Esophagus squamous epithelium (tissue), 4 donors: Measurements from ENCODE around the gene SYNPR.

ENCODE experiments used
- CTCF ChIP-seq, 6 experiments: fragments of 450-650 bp in 4 of 6; fragments of 200-600 bp in 2 of 6; sonication (generic) in 2 of 6; IDR thresholded peaks; one replicate each; pipeline ENCODE4 v1.5.1; 2016 to 2019; ENCODE audit warnings: antibody characterized with exemption in 6 of 6, mild to moderate bottlenecking in 4 of 6, moderate library complexity in 4 of 6
- POLR2A ChIP-seq, 4 donors: fragments of 450-650 bp; IDR thresholded peaks; one replicate each; pipeline ENCODE4 v1.6.1; 2017; ENCODE audit warnings: antibody characterized with exemption in 4 of 4, mild to moderate bottlenecking in 4 of 4, moderate library complexity in 3 of 4

- TF ChIP-seq CTCF (IDR thresholded peaks at IDR 0.05) (no peak), POLR2A (IDR thresholded peaks at IDR 0.05) (no peak)
These were observed 36.0 kb upstream of the SYNPR start for GRCh38 chr3:63242124-63242523.
